GM12878 (cell line): ENCODE data around the gene PCDHGA8.

Experiments
- EZH2 ChIP-seq: IDR thresholded peaks from 2 replicates; pipeline ENCODE4 v1.6.1; 2012; ENCODE audit warnings: low read depth, mild to moderate bottlenecking, control low read depth, inconsistent platforms, low read length, borderline replicate concordance; ENCODE audit not compliant: control insufficient read depth
- YY1 ChIP-seq: IDR thresholded peaks from 2 replicates; pipeline ENCODE4 v1.6.1; 2011; ENCODE audit warnings: low read depth, mild to moderate bottlenecking, low read length
- TF ChIP-seq, protein P1 (sequence below): IDR thresholded peaks from 2 replicates; pipeline ENCODE4 v1.6.1; 2012; ENCODE audit warnings: mild to moderate bottlenecking, low read depth, low read length
- TF ChIP-seq, protein P2 (sequence below), 3 experiments: IDR thresholded peaks in 2 of 3; conservative IDR thresholded peaks in 1 of 3; 2 replicates each; pipeline ENCODE4 v1.5.1; 2011; ENCODE audit warnings: low read depth in 3 of 3, low read length in 3 of 3, mild to moderate bottlenecking in 3 of 3, control low read depth in 2 of 3, moderate library complexity in 2 of 3, inconsistent platforms in 1 of 3, mixed read lengths in 1 of 3; ENCODE audit not compliant: control insufficient read depth in 2 of 3, insufficient read depth in 1 of 3; ENCODE audit errors: extremely low read depth in 1 of 3

- TF ChIP-seq EZH2 (no peak), YY1 (0 out of 2 replicates have a peak, but pooled peaks have one; percentile 25)
- TF ChIP-seq, protein P1, sequence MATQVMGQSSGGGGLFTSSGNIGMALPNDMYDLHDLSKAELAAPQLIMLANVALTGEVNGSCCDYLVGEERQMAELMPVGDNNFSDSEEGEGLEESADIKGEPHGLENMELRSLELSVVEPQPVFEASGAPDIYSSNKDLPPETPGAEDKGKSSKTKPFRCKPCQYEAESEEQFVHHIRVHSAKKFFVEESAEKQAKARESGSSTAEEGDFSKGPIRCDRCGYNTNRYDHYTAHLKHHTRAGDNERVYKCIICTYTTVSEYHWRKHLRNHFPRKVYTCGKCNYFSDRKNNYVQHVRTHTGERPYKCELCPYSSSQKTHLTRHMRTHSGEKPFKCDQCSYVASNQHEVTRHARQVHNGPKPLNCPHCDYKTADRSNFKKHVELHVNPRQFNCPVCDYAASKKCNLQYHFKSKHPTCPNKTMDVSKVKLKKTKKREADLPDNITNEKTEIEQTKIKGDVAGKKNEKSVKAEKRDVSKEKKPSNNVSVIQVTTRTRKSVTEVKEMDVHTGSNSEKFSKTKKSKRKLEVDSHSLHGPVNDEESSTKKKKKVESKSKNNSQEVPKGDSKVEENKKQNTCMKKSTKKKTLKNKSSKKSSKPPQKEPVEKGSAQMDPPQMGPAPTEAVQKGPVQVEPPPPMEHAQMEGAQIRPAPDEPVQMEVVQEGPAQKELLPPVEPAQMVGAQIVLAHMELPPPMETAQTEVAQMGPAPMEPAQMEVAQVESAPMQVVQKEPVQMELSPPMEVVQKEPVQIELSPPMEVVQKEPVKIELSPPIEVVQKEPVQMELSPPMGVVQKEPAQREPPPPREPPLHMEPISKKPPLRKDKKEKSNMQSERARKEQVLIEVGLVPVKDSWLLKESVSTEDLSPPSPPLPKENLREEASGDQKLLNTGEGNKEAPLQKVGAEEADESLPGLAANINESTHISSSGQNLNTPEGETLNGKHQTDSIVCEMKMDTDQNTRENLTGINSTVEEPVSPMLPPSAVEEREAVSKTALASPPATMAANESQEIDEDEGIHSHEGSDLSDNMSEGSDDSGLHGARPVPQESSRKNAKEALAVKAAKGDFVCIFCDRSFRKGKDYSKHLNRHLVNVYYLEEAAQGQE, result no peak
- TF ChIP-seq, protein P2, sequence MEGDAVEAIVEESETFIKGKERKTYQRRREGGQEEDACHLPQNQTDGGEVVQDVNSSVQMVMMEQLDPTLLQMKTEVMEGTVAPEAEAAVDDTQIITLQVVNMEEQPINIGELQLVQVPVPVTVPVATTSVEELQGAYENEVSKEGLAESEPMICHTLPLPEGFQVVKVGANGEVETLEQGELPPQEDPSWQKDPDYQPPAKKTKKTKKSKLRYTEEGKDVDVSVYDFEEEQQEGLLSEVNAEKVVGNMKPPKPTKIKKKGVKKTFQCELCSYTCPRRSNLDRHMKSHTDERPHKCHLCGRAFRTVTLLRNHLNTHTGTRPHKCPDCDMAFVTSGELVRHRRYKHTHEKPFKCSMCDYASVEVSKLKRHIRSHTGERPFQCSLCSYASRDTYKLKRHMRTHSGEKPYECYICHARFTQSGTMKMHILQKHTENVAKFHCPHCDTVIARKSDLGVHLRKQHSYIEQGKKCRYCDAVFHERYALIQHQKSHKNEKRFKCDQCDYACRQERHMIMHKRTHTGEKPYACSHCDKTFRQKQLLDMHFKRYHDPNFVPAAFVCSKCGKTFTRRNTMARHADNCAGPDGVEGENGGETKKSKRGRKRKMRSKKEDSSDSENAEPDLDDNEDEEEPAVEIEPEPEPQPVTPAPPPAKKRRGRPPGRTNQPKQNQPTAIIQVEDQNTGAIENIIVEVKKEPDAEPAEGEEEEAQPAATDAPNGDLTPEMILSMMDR (IDR thresholded peaks at IDR 0.05 in 2 of 3, conservative IDR thresholded peaks at IDR 0.05 in 1 of 3; ENCODE audit: control insufficient read depth in 2 of 3, extremely low read depth in 1 of 3, insufficient read depth in 1 of 3, low read depth in 3 of 3, low read length in 3 of 3), result peak; percentile 62 to 82 (median 68)
Measured at GRCh38 chr5:141430332-141431113, 38.1 kb downstream of the PCDHGA8 start, which contains the start of gene PCDHGA12.
